ENCODE measurements around the gene GALNTL6.
"Not testable (repeated sequence)": the region's sequence is repeated elsewhere in the genome, so short reads cannot be mapped to it uniquely, and the experiment has no call there.

The GALNTL6 gene

GRCh38 chr4:172895699-172896098, 1082.5 kb downstream of the GALNTL6 start:
- no peak for DNase-seq

DNA sequence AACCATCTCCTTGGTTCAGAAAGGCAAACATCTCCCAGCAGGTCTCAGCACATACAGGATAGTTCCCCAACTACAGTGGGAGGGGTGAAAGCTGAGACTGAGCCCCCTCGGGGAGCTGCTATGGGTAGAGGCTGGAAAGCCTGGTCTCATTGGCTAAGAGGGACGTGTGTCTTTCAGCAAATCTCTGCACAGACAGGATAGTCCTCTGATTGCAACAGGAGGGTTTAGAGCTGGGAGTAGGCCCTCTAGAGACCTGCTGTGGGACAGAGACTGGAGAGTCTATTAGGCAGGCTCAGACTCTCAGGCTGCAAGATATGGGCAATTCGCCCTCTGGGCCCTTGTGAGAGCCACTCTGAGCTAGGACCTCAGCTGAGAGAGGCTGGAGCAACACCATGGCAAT, 1083.8 kb downstream of the GALNTL6 start:
- no peak for DNase-seq

DNA sequence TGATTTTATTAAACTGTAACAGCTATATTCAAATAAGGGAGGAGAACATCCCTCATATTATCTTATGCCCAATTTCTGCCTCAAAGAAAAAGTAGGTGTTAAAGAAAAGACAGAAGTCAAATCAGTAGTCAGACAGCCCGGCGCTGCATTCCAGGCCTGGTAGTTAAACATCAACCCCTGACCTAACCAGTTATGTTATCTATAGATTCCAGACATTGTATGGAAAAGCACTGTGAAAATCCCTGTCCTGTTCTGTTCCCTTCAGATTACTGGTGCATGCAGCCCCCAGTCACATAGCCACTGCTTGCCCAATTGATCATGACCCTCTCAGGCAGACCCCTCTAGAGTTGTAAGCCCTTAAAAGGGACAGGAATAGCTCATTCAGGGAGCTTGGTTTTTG, 1085.5 kb downstream of the GALNTL6 start:
- no peak for DNase-seq

- no peak for DNase-seq
Observed at GRCh38 chr4:172899861-172900260, 1086.7 kb downstream of the GALNTL6 start.

GRCh38 chr4:172900900-172901299, 1087.7 kb downstream of the GALNTL6 start:
- DNase-seq, result no peak

- not testable (repeated sequence) for DNase-seq
Observed at GRCh38 chr4:172912468-172912867, 1099.3 kb downstream of the GALNTL6 start.

GRCh38 chr4:172917403-172917802, 1104.2 kb downstream of the GALNTL6 start:
- DNase-seq, result not testable (repeated sequence)

GRCh38 chr4:172919269-172919668, 1106.1 kb downstream of the GALNTL6 start:
- no peak for DNase-seq

DNA sequence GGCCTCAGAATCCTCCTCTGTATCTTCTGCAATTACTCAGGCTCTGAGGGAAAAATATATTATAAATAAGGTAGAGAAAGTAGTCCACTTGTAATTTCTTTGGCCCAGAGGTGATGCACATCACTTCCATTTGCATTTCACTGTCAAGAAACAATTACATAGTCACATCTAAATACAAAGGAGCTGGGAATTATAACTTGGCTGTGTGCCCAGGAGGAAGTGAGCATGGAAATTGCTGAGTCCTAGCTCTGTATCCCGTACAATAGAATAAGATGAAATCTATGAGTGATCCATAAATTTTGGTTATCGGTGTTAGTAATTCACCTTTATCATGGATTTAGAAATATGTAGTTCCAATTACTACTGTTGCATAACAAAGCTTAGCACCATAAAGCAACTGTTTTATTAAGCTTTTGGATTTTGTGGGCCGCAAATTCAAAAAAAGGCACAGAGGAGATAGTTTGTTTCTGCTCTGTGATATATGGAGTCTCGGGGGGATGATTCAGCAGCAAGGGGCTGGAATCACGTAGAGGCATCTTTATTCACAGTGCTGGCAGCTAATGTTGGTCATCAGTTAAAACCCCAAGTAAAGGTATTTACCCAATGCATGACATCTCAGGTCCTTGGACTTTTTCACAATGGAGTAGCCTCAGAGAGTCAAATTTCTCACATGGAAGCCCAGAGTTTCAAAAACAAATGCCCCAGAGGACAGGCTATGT, 1114.1 kb downstream of the GALNTL6 start:
- no peak for DNase-seq

- no peak for DNase-seq
Observed at GRCh38 chr4:172928347-172928746, 1115.1 kb downstream of the GALNTL6 start.

DNA sequence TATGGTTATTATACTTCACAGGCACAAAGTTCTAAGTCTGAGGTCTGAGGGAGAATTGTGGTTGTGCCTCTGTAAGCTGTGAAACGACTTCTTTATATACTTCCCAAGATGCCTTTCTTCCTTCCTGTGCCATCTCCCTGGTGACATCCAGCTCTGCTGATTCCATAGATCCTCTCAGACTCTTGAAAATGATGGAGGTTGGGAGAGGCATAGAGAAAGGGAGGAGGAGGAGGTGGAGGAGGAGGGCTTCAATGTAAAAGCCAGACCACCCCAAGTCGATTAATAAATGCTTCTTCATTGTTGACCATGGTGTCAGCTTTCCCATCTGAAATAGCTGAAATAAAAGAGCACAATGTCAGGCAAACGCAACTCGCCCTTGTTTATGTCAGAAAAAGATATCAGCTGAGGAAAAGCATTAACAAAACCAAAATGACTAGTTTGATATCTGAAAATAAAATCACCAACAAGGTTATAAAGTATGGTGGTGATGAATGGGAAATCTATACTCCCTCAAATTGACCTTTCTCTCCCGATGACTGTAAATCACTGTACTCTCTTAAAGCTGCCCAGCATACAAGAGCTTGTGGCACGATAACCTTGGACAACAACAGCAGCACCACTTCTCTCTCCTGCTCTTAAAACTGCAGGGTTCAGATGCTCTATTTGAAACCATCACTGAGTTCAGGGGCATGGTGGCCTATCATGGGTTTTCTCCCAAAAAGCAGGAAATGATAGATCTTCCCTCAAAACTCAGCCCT, 1125.0 kb downstream of the GALNTL6 start:
- DNase-seq, result no peak

DNA sequence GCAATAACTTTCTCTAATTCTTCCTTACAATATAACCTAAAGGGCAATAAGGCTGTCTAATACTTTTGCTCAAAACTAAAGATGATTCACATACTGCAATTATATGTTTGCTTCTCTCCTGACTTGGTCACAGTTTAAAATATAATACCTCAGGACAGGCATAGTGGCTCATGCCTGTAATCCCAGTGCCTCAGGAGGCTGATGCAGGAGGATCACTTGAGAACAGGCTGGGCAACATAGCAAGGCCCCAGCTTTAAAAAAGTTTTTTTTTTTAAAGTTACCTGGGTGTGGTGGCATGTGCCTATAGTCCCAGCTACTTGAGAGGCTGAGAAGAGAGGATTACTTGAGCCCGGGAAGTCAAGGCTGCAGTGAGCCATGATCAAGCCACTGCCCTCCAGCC, 1125.7 kb downstream of the GALNTL6 start:
- no peak for DNase-seq

GRCh38 chr4:172942840-172943239, 1129.6 kb downstream of the GALNTL6 start:
- no peak for DNase-seq

DNA sequence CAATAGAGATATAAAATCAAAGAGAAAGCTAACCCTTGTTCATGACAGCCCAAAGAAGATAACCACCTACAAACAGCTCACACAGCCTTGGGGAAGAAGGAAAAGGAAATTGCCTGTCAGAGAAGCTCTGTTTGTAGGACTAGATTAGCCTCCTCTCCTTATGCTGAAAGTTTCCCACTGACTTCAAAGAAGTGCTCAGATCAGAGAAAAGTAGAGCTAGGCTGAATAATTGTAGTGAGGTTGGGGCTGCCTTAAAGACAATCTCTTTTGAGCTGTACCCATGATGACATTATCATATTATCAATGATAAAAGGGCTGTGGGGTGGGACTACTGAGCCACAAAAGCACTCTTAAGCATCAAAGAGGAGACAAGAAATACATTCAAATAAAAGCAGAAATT, 1132.4 kb downstream of the GALNTL6 start:
- no peak for DNase-seq

- no peak for DNase-seq
Observed at GRCh38 chr4:172946503-172946902, 1133.3 kb downstream of the GALNTL6 start.

GRCh38 chr4:172947594-172947993, 1134.4 kb downstream of the GALNTL6 start:
- DNase-seq, result no peak

GRCh38 chr4:172950990-172951389, 1137.8 kb downstream of the GALNTL6 start:
- DNase-seq, result no peak

GRCh38 chr4:172951679-172952451, 1138.7 kb downstream of the GALNTL6 start:
- no peak for DNase-seq

DNA sequence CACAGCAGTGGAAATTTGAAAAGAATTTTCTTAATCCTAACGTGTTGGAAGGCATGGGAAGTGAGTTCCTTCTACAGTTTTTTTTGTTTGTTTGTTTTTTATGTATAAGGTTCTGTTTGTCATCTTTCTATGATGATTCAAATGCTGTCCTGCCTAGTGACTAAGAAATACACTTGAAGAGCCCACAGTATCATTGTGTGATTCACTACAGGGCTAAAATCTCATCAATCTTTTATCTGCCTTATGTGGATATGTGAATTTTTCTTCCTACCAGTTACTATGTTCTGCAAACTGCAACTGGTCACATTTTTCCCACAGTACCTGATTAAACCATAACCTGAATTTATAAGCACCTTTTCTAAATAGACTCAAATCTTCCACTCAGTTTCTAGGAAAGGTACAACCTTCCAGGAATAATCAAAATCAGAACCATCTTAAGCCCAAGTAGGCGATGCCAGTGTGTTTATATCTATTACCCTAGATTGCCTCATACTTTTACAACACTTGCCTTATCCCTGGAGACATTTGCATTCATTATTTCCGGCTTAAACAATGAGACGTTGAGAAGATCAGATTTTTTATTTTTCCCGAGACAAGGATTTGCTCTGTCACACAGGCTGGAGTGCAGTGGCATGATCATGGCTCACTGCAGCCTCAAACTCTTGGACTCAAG, 1140.8 kb downstream of the GALNTL6 start:
- DNase-seq, result no peak

DNA sequence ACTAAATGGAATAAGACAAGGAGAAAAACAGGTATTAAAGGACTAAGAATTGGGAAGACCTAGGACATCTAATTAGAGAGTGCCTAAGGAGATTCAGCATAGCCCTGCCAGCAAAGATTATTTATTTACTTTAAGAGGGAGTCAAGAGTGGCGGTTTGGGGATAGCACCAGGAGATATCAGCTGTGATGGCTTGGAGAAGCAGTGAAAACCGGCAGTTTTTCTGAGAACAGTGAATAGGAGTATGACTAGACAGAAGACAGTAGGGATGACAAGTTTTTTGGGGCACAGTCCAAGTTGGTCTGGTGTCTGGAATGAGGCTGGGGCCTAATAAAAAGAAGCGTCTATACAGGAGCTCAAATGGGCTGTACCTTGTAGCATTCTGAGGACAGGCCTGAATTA, 1143.1 kb downstream of the GALNTL6 start:
- DNase-seq, result not testable (repeated sequence)

DNA sequence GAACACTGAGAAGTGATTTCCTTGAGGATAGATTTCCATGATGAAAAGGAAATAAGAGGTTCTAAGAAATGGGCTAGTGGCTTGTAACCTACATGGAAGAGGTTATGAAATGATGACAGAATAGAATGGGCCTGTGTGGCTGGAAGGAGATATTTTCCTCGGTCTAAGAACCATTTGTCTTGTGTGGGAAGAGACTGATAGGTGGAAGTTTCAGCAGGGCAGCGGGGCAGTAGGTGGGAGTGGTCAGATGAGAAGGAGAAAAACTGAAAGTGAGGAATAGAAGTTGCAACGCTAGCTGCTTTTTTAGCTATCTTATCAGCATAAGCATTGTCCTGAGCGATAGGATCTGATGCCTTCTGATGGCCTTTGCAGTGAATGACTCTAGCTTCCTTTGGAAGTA, 1144.0 kb downstream of the GALNTL6 start:
- DNase-seq, result no peak

DNA sequence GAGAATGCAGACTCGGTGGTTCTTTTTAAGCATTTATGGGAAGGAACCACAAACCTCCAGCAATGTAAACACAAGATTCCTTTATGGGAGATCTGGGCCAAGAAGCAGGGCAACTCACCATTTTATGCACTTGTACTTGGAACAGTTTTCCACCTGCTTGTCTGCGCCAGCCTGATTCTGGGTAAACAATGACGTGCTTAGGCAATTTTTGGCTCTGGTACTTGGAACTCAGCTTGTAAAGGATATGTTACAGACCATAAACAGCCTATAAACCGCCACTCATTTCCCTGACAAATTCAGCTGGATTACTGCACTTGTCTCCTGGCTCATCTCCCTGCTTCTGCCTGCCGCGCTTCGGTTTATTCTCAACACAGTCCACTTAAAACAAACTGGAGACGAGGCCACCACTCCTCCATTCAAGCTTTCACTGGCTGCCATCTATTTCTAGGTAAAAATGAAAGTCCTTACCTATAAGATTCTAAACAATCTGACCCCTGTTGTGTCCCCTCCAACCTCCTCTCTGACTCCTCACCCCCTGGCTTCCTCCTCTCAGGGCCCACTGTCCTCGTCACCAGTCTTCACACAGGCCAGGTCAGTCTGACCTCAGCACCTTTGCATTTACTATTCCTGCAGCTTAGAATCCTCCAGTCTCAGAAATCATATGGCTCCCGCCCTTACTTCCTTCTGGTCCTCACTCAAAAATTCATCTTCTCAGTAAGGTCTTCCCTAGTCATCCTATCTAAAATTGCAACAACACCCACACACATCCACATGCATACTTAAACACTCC, 1149.6 kb downstream of the GALNTL6 start:
- DNase-seq, result peak; percentile 85

All from NCI-H187 treated with DMSO at 0.1 percent for 48 hours (cell line).